Cardiac fibroblast (primary cell): ENCODE results near the gene LRRC10B.

ENCODE experiments used
- DNase-seq, 2 donors: peaks; one replicate each; pipeline versions ENCODE4 v3.0.0 to v3.0.0-alpha.2; 2010; ENCODE audit warnings: low read depth in 2 of 2
- H3K4me3 ChIP-seq, 2 donors: replicated peaks in 1 of 2; 1 replicate in 1 of 2; 2 replicates in 1 of 2; pipeline ENCODE4 v1.5.1; 2011; ENCODE audit warnings: low read depth in 2 of 2, low read length in 2 of 2, mild to moderate bottlenecking in 2 of 2, moderate library complexity in 1 of 2
- TF ChIP-seq, protein P1 (sequence below): IDR thresholded peaks from one replicate; pipeline ENCODE4 v1.5.1; 2011; ENCODE audit warnings: low read depth, mild to moderate bottlenecking, low read length, inconsistent platforms

LRRC10B gene

GRCh38 chr11:61494381-61494961 lies 14.1 kb upstream of the LRRC10B start:
- TF ChIP-seq, protein P1, sequence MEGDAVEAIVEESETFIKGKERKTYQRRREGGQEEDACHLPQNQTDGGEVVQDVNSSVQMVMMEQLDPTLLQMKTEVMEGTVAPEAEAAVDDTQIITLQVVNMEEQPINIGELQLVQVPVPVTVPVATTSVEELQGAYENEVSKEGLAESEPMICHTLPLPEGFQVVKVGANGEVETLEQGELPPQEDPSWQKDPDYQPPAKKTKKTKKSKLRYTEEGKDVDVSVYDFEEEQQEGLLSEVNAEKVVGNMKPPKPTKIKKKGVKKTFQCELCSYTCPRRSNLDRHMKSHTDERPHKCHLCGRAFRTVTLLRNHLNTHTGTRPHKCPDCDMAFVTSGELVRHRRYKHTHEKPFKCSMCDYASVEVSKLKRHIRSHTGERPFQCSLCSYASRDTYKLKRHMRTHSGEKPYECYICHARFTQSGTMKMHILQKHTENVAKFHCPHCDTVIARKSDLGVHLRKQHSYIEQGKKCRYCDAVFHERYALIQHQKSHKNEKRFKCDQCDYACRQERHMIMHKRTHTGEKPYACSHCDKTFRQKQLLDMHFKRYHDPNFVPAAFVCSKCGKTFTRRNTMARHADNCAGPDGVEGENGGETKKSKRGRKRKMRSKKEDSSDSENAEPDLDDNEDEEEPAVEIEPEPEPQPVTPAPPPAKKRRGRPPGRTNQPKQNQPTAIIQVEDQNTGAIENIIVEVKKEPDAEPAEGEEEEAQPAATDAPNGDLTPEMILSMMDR: no peak

GRCh38 chr11:61495801-61496601 lies 12.5 kb upstream of the LRRC10B start:
- H3K4me3 ChIP-seq: no peak overlapping the region
- TF ChIP-seq, protein P1: no peak
- DNase-seq: no peak

More at GRCh38 chr11:61494381-61494961, 14.1 kb upstream of the LRRC10B start:
- DNase-seq: no peak
- H3K4me3 ChIP-seq: no peak overlapping the region

DNA sequence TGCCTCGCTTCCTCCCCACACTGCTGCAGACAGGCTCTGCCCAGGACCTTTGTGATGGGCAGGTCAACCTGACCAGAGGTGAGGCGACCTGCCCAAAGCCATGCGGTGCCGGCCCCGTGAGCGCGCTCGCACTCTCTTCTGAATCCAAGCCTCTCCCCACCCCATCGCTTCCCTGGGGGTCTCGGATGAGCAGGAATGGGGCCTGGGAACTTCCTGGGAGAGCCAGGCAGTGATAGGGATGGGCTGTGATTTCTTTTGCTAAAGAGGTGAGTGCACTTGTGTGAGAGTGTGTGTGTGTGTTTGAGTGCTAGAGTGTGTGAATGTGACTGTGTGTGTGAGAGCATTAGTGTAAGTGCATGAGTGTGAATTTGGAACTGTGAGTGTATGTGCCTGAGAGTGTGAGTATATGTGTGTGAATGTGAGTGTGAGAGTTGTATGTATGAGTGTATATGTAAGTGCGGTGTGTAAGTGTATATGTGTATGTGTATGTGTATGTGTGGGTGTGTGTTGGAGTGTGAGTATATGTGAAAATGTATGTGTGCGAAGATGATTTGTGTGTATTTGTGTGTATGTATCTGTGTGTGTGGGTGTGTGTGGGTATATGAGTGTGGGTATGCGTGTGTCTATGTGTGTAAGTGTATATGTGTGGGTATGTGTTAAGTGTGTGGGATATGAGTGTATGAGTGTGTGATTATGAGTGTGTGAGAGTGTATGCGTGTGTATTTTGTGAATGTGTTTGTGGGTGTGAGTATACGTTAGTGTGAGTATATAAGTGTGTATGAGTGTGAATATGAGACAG lies 11.7 kb upstream of the LRRC10B start:
- H3K4me3 ChIP-seq: no peak overlapping the region
- DNase-seq: no peak
- TF ChIP-seq, protein P1: no peak

- no peak overlapping the region for H3K4me3 ChIP-seq
- DNase-seq: no peak
- TF ChIP-seq, protein P1: no peak
Measured at GRCh38 chr11:61497473-61497872, 11.1 kb upstream of the LRRC10B start.

- DNase-seq: no peak
- TF ChIP-seq, protein P1: no peak
- no peak overlapping the region for H3K4me3 ChIP-seq
Measured at GRCh38 chr11:61497876-61498275, 10.7 kb upstream of the LRRC10B start.

DNA sequence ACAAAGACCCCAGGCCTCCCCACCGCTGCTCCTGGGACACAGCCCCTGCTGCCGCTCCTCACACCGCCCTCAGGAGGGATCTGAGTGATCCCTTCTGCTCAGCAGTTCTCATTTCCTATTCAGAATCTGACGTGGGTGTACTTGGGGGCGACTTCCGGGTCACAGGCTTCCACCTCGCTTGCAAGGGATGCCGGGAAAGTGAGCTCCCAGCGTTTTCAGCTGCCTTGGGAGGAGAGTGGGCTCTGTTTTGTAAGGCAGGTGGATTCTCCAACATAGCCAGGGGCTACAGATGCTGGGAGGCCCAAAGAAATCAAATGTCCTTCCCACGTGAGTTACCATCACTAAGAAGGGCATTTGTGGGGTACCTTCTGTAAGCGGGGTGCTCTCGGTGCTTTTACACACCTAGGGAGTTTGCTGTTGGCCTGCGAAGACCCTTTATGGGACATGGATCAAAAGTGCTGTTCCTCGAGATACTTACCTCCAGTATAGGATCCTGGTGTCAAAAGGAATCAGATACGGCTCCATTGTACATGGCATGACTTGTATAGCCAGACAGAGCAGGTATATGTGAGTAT lies 9.7 kb upstream of the LRRC10B start:
- no peak for DNase-seq
- no peak overlapping the region for H3K4me3 ChIP-seq
- TF ChIP-seq, protein P1: no peak
